ENCODE data around the gene PCSK7.
"Not testable (repeated sequence)": the region's sequence is repeated elsewhere in the genome, so short reads cannot be mapped to it uniquely, and the experiment has no call there.

The PCSK7 gene

DNA sequence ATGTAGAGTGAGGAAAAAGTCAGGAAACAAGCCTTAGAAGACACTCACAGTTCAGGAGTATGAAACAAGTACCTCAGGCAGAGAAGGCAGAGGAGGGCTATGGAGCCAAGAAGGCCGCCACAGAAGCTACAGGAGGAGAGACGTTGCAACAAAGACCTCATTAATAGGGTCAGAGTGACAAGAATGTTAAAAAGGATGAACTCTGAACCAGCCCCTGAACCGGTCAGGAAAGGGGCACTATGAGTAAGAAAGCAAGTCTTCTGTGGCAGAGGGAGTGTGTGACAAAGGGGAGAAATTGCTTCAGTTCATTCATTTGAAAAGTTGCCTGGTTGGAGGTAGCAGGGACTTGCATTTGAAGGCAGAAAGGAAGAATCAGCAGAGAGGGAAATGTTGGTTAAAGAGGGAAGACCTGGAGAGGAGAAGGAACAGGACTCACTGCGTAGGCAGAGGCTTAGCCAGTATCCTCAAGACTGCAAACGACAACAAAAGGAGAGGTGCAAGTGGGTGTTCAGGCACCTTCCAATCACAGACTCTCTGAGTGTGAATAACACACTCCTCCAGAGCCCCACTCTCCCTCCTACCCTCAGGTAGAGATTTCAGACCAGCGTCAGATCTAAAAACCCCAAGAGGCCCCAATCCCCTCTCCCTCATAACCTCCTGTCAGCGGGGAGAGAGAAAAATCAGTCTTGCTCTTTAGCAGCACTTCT lies 17.3 kb downstream of the PCSK7 start:
- no peak for DNase-seq

DNA sequence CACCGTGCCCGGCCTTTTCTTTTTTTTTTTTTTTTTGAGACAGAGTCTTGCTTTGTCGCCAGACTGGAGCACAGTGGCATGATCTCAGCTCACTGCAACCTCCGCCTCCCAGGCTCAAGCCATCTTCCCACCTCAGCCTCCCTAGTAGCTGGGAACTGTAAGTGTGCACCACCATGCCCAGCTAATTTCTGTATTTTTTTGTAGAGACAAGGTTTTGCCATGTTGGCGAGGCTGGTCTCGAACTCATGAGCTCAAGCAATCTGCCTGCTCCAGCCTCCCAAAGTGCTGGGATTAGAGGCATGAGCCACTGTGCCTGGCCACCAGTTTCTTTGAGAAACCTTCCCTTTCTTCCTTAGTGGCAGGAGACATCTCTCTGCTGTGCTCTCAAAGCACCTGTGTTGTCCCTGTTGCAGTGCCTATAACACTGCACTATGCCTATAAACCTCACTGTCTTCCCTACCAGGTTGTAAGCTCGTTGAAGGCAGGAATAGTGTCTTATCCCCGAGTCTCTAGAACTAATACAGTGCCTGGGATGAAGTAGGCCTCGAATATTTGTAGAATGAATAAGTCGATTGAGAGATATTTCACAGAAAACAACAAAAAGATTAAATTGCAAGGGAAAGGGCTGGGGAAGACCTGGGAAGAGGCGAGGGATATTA lies 19.0 kb downstream of the PCSK7 start:
- DNase-seq = no peak

DNA sequence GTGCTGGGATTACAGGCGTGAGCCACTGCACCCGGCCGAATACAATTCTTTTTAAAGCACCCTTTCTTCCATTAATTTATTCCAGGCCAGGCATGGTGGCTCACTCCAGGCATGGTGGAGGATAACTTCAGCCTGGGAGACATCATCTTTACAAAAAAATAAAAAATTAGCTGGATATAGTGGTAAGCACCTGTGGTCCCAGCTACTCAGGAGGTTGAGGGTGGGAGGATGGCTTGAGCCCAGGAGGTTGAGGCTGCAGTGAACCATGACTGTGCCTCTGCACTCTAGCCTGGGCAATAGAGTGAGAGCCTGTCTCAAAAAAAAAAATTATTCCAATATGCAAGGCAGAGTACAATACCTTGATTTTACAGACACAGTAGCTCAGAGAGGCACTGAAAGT lies 21.3 kb downstream of the PCSK7 start:
- no peak for DNase-seq

DNA sequence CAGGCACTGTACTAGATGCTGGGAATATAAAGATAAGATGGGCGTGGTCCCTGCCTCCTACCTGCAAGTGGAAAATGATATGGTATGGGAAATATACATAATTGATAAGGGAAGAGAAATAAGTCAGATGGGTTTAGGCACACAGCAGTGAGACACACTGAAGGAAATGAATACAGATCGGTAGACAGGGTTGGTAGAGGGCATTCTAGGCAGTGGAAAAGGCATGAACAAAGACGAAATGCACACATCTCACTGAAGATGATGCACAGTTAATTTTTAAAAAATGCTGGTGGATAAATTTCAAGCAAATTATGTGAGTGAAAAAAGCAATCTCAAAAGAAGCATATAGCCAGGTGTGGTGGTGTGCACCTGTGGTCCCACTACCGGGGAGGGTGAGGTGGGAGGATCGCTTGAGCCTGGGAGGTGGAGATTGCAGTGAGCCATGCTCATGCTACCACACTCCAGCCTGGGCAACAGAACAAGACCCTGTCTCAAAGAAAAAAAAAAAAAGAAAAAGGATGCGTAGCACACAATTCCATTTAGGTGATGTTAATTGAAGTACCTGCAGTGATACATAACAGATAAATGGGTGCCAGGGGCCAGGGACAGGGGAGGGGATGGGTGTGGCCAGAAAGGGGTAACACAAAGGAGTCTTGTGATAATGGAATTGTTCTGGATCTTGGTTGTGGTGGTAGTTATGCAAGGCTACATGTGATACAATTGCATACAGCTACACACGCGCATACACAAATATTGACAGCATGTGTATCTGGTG lies 22.3 kb downstream of the PCSK7 start:
- DNase-seq = not testable (repeated sequence)

DNA sequence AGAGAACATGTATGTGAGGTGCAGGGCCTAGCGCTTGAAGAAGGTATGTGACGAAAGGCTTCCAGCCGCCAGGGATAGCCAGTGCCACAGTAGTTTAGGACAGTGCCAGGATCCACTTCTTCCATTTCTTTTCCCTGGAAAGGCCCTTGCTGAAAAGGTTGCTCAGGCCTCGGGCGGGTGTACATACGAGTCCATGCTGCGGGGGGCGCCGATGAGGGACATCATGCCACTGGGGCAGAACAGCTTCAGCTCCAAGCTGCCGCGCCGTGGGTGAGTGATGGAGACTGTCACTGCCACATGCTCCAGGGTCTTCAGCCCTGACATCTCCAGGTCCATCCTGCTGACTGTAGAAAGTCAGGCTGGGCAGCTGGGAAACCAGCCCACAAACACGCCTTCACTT lies 23.2 kb downstream of the PCSK7 start:
- not testable (repeated sequence) for DNase-seq

DNA sequence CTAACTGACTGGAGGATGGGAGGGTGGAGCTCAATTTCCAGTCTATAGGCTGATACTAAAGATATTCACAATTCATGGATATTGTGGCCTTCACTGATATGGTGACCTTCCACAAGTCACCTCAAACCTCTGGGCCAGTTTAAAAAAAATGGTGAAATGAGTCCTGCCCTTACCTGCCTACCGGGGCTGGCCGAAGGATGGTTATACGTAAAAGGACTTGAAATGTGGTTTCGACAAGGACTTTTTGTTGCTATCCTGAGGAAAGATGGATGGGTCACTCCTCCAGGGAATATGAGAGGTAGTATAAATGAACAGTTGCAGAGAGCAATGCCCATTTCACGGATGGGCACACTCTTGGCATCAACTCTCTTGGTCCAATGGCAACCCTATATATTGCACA lies 24.4 kb downstream of the PCSK7 start:
- not testable (repeated sequence) for DNase-seq

DNA sequence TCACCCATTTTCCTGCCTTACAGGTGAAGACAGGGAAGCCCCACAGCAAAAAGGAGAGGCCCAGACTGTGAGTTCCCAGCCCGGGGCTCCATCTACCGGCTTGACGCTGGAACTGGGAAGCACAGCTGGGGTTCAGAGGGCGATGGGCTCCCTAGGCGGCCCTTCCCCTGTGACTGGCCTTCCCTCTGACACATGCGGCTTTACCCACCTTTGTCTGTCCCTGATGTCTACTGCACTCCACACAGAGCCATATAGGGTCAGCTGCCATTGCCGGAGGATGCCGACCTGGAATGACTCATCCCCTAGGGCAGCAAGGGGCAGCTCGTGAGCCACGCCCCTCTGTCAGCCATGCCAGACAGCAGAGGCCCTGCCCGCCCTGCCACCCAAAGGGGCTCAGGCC lies 25.0 kb downstream of the PCSK7 start:
- DNase-seq = not testable (repeated sequence)

DNA sequence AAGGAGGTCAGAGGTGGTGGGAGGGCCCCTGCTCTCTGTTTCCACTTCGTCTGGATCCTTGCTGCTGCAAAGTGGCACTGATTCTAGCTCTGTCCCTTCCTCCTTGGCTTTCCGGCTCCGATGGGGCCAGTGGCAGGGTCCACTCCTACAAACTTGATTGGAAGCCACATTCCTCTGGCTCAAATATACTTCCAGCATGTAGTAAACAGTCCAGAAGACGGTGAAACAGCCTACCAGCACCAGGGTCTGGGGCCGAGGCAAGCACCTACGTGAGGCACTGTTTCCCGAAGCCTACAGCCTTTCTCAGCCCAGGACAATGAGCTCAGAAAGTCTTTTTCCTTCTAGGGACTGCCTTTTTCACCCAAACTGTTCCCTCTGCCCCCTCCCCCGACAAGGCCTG lies 25.8 kb downstream of the PCSK7 start:
- DNase-seq = not testable (repeated sequence)

DNA sequence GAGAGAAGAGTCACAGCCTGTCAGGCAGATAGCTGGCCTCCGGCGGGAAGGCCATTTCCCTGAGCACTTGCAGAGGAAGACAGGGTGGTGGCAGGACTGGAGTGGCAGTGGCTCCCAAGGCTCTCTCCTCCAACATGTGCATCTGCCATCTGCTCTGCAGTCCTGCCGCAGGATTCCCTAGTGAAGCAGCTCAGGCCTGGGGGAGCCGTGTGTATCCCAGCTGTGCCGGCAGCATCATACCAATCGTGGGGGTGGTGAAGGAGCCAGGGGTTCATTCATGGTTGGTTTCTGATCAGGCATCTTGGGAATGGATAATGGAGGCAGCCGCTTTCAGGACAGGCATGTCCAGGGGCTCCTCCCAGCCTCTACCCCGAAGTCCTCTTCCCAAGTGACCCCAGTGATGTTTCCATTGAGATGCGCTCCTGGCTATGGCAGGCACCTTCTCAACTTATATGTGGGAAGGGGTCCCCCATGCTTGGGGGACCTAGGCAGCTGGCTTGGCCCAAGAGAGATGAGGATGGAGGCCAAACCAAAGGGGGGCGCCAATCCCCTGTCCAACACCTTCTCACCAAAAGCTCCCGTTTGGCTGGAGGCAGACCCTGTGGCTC lies 26.6 kb downstream of the PCSK7 start:
- no peak for DNase-seq

DNA sequence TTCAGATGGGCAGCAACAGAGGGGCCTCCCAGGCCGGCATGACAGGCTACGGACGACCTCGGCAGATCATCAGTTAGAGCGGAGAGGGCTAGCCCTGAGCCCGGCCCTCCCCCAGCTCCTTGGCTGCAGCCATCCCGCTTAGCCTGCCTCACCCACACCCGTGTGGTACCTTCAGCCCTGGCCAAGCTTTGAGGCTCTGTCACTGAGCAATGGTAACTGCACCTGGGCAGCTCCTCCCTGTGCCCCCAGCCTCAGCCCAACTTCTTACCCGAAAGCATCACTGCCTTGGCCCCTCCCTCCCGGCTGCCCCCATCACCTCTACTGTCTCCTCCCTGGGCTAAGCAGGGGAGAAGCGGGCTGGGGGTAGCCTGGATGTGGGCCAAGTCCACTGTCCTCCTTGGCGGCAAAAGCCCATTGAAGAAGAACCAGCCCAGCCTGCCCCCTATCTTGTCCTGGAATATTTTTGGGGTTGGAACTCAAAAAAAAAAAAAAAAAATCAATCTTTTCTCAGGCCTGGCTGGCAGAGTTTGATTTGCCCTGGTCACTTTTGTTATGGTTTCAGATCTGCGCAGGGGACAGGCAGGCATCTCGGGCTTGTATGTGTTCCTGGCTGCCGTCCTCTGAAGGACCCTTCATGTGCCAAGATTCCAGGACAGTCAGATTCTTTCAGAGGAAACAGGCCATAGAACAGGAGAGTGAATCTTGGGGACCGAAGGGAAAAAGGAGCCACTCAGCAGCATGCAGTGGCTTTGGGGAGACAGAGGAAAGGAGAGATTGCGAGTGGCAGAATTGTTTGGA lies 27.4 kb downstream of the PCSK7 start:
- DNase-seq = no peak

DNA sequence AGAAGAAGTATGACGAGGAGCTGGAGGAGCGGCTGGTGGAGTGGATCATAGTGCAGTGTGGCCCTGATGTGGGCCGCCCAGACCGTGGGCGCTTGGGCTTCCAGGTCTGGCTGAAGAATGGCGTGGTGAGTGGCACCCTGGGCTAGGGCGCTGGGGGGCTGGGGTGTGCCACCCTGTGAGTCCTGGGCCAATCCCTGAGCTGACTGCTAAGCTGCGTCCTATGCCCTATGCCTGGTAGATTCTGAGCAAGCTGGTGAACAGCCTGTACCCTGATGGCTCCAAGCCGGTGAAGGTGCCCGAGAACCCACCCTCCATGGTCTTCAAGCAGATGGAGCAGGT lies 28.8 kb downstream of the PCSK7 start:
- no peak for DNase-seq

DNA sequence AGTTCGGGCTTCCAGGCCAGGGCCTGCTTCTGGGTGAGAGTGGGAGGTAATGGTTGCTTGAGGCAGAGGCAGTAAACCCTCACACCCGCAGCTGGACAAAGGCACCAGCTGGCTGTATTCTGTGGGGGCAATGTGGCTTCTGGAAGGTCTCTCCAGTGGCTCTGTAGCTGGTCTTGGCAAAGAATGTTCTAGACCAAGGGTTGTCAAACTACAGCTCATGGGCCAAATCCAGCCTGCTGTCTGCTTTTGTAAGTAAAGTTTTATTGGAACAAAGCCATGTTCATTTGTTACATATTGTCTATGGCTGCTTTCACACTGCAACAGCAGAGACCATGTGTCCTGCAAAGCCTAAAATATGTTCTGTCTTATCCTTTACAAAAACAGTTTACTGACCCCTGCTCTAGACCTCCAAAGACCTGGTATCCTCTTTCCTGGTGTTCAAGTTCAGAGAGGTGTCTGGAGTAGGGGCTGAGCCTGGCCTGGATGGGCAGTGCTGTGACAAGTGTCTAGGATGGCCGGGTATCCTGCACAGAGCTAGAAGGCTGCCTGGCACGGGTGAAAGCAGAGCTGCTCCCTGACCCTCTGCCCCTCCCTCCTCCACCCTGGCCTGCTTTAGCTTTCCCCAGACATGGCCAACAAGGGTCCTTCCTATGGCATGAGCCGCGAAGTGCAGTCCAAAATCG lies 29.3 kb downstream of the PCSK7 start:
- no peak for DNase-seq

DNA sequence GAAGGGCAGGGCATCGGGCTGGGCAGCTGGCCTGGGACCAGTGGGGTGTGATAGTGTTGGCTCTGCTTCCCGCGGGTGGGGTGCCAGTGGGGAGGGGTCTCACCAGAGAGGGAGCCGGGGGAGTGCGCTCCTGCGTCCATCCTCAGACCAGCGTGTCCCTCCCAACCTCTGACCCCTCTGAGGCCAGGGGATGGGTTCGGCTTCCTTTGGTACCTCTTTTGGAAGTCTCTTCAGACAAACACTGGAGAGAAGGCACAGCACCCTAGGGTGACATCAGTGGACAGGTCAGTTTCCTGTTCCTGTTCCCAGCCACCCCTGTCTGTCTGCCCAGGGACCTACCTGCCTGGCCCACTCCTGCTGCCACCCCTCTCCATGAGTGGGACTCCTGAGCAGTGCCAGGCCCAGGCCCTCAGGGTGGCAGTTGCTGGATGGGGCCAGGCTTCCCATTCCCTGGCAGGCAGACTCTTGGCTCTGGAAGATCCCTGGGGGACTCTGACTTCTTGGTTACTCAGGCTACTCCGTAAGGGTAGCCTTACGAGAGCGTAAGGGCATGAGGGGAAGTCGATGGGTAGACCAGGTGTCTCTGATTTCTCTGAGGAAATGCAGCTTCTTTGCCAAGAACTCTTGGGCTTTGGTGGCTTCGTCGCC lies 30.1 kb downstream of the PCSK7 start:
- DNase-seq = no peak

DNA sequence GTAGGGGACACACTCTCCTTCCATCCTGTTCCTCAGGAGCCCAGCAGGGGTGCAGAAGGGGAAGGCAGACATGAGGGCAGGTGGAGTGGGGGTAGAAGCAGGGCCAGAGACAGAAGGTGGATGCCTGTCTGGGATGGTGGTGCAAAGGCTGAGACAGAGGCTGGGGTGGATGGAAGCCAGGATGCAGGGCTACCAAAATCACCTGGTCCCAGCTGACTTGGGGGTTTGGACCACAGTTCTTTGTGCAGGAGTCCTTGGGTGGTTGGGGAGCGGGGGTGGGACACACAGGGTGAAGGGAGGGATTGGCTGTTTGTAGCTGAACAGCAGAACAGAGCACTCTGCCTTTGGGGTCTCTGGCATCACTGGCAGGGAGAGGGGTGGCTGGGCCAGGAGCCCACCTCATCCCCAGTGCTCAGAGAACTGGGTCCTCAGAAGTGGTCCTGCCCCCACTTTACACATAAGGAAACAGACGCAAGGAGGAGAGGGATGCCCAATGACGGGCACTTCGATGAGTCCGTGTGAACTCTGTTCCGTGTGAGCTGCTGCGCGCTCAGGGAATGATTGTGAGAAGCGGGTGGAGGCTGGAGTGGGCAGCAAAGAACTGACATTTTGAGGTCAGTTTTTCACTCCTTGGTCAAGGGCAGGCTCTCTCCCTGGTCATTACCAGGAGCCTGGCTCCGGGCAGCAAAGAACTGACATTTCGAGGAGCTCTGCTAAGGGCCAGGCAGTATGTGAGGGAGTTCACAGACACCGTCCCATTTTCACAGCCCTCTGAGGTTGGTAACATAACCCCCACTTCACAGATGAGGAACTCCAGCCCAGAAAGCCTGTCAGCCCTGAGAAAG lies 30.8 kb downstream of the PCSK7 start:
- no peak for DNase-seq

DNA sequence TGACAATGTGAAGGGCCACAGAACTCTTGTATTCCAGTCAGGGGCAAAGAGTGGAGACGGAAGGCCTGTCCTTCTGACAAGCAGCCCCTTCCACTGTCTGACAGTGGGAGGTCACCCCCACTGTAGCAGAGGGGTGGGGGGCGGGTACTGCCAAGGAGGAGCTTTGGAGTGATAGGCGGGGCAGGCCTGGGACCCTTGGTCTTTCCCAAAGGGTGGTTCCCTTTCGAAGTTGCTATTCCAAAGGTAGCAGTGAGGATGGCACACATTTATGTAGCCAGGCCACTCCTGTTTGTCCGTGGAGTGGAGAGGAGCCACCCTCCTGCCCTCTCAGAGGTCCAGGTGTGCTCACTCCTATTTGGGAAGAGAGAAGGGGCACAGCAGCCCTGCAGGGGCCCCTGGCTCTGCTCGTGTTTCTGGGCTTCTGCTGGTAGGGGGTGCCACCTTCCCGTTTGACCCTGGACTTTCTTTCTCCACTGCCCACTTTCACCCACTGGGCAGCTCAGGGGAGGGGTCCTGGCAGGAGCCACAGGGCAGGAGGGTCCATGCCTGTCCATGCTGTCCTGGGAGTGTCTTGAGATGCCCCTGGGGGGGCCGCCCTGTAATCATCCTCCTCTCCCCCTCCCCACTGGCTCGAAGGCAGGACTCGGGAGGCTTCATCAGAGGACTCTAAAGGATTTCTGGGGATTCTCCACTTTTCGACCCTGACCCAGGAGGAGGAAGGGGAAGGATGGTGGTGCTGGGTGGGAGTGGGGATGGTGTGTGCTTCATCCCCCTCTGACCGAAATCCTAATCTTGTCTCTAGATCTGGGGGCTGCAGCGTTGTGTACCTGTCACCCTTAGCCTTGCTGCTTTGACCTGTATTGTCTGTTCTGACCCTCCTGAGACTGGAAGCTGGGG lies 31.7 kb downstream of the PCSK7 start:
- DNase-seq = no peak

DNA sequence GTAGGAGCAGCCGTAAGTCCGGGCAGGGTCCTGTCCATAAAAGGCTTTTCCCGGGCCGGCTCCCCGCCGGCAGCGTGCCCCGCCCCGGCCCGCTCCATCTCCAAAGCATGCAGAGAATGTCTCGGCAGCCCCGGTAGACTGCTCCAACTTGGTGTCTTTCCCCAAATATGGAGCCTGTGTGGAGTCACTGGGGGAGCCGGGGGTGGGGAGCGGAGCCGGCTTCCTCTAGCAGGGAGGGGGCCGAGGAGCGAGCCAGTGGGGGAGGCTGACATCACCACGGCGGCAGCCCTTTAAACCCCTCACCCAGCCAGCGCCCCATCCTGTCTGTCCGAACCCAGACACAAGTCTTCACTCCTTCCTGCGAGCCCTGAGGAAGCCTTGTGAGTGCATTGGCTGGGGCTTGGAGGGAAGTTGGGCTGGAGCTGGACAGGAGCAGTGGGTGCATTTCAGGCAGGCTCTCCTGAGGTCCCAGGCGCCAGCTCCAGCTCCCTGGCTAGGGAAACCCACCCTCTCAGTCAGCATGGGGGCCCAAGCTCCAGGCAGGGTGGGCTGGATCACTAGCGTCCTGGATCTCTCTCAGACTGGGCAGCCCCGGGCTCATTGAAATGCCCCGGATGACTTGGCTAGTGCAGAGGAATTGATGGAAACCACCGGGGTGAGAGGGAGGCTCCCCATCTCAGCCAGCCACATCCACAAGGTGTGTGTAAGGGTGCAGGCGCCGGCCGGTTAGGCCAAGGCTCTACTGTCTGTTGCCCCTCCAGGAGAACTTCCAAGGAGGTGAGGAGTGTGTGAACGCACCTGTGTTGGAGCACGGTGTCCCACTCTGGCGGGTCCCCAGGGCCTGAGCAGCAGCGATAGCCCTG lies 32.6 kb downstream of the PCSK7 start, which contains the start of gene TAGLN:
Gene TAGLN (plus strand): TSS at position 318 of the 863 bp plus-strand sequence. CDS start 3,644 bp downstream, outside the sequence.
- DNase-seq = no peak

DNA sequence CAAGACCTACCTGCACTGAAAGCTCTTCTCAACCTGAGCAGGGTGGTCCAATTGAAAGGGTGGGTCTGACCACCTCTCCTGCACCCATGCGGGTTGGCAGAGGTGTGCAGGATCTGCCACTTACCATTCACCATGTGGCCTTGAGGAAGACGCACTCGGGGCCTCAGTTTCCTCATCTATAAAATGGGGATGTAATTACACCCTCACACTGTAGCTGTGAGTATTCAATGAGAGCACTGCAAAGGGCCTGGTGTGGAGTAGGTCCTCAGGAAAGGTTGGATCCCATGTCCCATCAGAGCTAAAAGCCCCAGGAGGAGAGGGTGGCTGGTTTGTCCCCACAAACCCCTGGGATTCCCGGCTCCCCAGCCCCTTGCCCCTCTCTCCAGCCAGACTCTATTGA lies 33.3 kb downstream of the PCSK7 start:
- no peak for DNase-seq
